ENCODE measurements around the gene DDX42.
A peak's percentile ranks its signal among the peaks of the same experiment; 100 is the strongest.

Gene DDX42, protein sequence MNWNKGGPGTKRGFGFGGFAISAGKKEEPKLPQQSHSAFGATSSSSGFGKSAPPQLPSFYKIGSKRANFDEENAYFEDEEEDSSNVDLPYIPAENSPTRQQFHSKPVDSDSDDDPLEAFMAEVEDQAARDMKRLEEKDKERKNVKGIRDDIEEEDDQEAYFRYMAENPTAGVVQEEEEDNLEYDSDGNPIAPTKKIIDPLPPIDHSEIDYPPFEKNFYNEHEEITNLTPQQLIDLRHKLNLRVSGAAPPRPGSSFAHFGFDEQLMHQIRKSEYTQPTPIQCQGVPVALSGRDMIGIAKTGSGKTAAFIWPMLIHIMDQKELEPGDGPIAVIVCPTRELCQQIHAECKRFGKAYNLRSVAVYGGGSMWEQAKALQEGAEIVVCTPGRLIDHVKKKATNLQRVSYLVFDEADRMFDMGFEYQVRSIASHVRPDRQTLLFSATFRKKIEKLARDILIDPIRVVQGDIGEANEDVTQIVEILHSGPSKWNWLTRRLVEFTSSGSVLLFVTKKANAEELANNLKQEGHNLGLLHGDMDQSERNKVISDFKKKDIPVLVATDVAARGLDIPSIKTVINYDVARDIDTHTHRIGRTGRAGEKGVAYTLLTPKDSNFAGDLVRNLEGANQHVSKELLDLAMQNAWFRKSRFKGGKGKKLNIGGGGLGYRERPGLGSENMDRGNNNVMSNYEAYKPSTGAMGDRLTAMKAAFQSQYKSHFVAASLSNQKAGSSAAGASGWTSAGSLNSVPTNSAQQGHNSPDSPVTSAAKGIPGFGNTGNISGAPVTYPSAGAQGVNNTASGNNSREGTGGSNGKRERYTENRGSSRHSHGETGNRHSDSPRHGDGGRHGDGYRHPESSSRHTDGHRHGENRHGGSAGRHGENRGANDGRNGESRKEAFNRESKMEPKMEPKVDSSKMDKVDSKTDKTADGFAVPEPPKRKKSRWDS

DNA sequence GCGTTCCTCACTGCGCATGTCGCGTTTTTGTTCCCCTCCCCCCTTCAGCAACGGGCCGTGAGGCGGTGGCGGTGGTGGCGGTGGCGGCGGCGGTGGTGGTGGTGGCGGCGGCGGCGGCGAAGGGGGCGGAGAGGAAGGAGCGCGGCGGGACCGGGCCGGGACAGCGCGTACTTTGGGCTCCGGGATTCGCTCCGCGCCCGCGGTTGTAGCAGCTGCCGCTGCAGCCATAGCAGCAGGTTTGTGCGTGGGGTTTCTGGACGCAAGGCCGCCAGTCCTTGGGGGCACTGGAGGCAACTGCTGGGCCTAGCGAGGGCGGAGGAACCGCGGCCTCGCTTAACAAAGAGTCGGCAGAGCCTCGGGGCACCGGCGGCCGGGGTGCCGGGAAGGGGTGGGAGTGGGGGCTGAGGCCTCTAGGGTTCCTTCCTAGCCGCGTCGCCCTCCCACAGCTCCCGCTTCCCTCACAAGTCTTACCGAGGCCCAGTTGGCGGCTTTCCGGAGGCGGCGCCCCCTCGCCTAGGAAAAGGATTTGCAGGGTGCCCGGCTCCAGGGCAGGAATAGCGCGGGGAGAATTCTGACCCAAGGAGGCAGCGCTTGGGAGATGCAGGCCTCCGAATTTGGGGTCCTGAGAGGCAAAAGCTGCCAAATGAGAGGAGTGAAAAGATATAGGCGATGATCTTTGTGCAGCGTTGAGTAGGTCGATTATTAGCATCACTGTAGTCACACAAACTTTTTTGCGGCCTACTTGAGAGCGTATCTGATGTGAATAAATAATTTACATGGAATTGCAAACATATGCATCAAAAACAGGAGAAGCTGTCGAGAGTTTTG is at the start of gene DDX42:
Gene DDX42, plus strand, starts transcription at position 30 of the 828 bp plus-strand sequence. CDS start 12,880 bp downstream, outside the sequence.
- DNase-seq = peak; percentile 52 to 62

DNA sequence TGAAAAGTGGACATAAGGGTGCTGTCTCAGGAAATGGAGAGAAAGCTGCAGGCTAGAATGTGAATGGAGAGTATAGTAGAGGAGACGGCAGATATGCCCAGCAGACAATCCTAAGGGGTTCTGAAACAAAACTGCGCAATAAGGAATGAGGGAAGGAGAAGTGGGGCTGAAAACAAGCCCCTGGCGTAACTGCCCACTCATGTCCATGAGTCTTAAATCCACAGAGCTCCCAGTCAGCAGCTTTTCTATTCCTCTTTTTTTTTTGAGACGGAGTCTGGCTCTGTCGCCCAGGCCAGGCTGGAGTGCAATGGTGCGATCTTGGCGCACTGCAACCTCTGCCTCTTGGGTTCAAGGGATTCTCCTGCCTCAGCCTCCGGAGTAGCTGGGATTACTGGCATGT is 38.3 kb upstream of the DDX42 start:
- no peak for DNase-seq

DNA sequence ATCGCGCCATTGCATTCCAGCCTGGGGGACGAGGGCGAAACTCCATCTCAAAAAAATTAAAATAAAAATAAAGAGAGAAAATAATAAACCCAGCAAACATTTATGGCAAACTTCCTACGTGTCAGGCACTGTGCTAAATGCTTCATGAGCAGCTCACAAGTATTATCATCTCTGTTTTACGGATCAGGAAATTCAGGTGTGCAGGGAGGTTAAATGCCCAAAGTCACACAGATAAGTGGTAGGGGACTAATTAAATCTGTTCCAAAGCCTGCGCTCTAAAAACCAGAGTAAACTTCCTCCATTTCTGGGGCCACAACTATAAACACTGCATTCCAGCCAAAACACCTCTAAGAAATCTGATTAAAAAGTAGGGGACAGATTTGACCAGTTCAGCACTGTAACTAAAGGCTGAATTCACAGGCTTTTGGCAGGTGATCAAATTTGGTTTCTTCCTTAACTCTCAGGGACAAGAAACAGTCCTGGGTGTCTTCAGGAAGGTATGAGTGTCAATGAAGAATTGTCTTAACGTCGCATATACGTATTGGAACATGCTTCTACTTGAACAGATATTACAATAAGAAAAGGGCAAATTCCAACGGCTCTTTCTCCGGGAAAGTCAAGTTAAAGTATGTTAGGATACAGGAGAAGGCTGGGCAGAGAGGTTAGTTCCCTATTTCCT is 33.4 kb upstream of the DDX42 start:
- peak in 1 of 2 experiments; percentile 68 for DNase-seq

DNA sequence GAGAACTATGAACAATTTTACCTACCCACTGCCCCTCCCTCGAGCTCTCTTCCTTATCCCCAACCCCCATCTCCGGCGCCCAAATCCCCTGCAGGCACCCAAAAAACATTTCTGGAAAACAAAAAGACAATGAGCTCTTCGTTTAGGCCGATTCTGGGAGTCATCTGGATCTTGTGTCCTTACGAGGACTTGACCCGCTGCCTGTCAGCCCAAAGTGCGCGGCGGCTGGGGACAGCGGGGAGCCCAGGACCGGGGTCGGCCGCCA is 32.9 kb upstream of the DDX42 start:
- DNase-seq = peak in 1 of 2 experiments; percentile 65

DNA sequence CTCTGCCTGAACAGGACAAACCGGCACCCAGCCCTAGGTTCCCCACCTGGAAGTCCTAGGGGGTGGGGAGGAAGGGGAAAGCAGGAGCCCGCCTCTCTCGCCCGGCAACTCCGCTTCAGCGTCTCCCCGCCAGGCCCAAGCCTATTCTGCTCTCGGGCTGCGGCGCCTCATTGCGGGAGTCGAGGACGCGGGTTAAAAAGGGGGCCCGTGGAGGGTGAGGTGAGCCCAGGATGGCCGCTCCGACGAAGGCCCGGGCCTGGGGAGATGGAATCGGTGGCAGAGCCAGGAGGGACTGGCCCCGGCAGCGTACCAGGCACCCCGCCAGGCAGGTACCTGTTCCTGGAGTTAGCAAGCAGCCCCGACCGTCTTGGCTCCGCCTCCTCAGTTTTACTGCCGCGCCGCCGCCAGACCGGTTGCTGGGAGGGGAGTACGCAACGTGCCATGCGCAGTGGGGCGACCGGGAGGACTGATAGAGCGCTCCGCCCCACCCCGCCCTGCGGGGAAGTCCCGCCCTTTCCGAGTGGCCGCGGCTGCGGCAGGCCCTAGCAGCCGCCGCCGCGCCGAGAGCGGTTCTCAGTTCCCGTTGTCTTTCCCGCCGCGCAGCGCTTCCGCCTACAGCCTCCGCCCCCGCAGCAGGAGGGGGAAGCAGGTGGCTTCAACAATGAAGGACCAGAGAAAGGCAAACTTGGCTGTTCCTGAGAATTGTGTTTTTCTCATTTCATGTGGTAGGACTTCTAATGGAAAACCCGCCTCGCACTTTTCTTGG is 32.4 kb upstream of the DDX42 start, which contains the start of gene STRADA:
Gene STRADA, minus strand, starts transcription at position 392 of the 766 bp plus-strand sequence. CDS start 13,430 bp downstream, outside the sequence.
- peak; percentile 99 to 100 for DNase-seq

DNA sequence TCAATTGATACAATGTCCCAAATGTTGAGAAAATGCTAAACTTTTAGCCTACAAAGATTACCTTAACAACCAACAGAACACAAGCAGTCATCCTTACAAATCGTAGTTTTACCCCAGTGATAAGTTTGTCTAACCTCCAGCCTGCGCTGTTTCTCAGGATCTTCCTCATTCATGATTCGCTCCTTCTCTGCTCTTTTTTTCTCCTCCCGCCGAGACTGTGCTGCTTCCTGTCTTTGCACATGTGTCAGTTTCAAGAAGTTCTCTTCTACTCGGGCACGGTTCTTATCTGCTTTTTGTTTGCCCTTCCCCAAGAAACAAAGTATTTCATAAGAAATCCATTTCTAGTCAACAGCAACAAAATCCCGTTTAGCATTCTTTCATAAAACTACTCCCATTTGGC is 22.2 kb upstream of the DDX42 start:
- DNase-seq = peak; percentile 92 to 96

DNA sequence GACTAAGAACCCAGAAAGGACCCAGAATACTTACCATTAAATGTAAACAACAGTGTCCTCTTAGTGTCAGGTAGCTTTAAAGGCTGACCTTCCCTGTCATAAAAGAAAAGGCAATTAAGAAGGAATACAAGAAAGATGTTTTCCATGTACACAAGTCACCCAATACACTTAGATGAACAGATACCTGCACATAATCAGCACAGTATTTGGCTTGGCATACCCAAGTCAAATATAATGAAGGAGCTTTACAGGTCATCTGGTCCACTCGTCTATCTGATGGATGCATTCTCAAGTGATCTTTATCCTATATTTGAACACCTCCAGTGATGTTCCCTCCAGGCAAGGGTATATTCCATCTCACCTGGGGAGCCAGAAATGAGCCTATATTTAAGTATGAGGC is 21.3 kb upstream of the DDX42 start:
- no peak for DNase-seq

DNA sequence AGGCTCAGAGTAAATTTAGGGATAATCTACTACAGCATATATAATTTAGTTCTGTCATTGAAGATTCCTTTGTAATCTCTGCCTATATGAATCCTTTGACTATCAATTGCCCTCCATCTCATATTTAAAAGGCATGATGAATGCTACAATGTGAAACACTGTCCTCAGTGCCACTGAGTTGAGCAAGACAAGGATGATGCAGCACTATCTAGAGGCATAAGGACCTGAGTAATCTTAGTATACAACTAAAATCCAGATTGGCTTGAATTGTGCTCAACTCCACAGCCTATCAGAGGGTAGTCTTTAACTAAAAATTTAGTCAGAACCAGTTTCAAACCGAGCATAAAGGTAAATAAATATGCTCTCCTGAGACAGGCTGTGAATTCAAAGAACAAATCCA is 20.8 kb upstream of the DDX42 start:
- no peak for DNase-seq

DNA sequence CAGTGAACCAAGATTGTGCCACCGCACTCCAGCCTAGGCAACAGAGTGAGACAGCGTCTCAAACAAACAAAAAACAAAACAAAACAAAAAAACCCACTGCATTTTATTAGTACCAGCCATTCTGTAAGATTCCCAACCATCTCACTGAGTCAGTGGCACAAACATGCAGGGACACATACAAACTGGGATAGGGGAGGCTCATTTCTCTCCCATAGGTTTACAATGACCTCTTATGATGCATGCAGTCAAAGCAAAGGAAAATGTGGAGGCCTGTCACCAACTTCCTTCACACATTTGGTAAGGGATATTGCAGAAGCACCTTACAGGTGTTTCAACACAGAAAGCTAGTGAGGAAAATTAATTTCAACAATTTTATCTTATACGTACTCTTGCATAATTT is 19.9 kb upstream of the DDX42 start:
- no peak for DNase-seq

DNA sequence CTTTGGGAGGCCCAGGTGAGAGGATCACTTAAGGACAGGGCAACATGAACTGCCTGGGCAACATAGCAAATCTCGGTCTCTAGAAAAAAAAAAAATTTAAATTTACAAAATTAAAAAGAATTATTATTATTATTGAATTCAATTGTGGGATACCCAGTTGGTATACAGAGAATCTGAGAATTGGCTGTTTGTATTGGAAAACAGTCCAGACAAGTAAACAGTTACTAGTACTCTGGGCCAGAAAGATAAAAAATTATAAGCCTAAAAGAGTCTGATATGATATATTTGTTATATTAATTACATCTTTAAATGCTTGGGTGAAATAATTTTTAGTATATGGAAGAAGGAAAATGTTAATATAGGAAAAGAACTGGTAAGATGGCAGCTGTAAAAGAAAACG is 15.5 kb upstream of the DDX42 start:
- DNase-seq = no peak

DNA sequence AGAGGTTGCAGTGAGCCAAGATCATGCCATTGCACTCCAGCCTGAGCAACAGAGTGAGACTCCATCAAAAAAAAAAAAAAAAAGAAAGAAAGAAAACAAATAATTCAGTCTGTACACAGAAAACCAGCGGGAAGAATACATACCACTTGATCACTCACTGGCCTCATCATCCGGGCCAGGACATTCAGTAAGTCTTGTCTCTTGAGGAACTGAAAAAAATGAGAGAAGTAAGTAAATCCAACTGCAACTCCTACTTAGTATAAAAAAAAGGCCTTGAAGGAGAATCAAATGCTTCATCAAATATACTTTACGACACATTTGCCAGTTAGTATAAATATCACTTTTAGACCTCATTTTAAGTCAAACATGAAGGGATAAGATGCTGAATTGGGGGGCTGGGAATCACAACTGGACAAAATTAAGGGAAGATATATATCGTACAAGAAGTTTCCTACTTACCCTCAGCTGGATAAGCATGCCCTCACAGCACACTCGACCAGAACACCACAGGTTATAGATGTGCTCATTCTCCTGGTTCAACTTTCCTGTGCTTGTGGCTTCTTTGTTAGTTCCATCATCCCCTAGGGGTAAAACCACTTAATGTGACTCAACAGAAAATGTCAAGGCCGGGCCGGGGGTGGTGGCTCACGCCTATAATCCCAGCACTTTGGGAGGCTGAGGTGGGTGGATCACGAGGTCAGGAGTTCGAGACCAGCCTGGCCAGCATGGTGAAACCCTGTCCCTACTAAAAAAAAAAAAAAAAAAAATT is 13.0 kb upstream of the DDX42 start:
- no peak for DNase-seq

DNA sequence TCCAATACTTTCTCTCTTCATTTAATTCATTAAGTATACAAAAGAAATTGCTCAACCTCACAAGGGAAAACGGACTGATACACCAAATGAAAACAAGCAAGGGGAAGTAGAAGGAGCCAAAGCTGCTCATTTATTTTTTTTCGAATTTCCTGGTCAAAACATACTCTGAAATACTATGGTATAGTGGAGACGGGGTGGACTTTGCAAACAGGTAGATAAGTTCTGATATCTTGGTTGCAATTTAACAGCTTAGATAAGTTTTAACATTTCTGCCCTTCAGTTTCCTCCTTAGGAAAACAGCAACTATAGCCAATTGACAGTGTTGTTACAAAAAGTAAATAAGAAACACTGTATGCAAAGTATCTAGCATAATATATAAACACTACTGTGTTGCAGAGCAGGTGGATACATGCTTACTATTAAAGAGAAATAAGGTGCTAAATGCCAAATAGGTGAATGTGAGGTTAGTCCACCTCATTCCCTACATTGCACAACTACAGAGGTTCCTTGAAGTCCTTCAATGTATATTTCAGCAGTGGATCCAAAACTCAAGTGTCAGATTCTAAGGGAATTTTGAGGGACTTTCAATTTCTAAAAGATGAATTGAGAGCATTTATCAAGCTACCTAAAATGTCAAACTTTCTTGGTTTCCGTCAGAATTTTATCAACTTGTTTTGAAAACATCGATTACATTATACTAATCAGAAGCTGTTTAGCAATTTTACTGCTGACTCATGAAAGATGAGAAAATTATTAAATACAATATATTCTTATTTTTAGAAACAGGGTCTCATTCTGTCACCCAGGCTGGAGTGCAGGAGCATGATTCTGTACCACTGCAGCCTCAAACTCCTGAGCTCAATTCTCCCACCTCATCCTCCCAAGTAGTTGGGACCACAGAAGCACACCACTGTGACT is 11.6 kb upstream of the DDX42 start:
- DNase-seq = peak in 1 of 2 experiments; percentile 14

DNA sequence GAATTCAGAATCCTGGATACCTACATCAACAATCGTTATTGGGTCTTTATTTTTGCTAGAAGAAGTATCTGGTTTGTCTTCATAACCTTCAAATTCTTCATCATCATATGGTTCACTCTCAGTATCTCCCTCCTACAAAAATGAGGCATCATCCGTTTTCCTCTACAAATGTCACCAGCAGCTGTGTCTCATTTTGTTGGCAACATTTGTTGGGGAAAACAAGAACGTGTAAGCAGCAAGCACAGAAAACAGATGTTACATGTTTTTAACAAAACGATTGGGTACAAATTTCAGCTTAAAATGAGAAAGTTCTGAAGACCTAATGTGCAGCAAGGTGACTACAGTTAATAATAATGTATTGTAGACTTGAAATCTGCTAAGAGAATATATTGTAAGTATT is 9.3 kb upstream of the DDX42 start:
- no peak for DNase-seq

DNA sequence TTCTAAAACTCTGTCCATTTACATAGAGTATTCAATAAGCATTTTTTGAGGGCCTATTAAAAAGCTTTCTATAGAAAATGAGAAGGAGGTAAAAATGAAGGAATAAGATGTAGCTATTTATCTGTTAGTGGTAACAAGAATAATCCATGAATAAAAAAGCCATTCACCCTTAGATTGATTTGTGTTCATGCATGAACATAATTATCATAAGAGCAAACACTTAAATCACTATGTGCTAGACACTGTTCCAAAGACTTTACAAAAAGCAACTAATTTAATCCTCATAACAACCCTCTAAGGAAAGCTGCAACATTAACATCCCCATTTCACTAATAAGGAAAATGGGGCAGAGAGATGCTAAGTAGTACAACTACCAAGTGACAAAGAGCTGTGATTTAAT is 7.2 kb upstream of the DDX42 start:
- DNase-seq = no peak

DNA sequence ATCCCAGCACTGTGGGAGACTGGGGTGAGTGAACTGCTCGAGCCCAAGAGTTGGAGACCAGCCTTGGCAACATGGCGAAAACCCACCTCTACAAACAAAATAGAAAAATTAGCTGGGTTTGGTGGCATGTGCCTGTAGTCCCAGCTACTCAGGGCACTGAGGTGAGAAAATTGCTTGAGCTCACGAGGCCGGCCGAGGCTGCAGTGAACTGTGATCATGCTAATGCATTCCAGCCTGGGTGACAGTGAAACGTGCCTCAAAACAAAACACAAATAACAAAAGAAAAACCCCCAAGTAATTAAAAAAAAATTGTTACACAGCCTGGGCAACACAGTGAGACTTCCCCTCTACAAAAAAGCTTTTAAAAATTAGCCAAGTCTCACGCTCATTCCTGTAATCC is 5.5 kb upstream of the DDX42 start:
- no peak for DNase-seq

DNA sequence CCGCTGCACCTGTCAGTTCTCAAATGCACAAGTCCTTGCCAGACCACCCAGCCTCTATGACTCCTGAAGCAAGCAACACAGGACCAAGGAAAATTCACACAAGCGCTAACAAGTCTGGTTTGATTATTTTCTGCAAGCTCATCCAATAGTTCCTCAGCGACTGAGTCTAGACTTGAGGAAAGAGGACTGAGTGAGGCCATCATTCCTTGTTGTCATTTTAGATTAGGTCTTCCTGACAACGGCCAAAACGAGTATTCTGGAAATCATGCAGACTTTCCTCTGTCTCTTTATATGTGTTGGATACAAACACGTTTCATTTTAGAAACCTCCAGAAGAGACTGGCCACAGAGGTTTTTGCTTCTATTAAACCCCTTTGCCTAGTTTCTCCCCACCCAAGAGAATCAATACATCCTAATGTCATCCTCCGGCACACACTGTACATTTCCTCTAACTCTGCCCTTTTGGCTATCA is 1.1 kb upstream of the DDX42 start:
- DNase-seq = peak; percentile 30 to 60

DNA sequence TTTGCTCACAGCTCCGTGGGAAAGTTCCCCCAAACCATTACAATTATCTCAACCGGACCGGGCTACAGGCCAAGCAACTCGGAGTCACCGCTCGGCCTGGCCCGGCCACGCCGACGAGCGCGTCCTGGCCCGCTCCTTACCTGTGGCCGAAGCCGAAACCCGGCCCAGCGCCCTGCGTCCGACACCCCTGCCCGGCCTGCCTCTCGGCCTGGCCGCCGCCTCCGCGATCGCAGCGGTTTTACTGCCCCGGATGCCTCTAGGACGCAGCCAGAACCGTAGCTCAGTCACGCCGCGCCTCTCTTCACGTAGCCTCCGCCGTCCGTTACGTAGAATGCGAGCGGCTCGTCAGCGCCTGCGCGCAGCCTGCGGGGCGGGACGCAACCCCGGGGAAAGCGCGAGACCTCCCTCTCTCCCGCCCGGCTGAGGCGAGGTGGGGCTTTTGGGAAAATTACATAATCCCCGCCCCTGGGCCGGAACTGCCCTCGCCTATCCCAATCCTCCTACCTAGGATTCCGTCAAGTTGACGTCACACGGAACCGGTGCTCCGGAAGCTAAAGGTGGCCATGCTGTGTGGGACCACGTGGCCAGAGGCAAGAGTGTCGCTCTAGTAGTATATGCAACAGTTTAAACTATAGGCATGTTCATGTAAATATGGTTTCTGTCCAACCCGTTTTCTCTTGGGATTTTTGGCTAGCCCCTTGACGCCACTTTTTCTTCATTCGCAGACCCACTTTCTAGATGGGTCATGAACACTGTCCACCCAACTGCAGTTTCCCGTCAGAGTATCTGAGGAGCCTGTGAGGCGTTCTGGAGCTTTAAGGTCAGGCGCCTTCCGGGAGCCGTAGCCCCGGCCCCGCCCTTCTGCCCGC is 464 bp upstream of the DDX42 start, which contains the start of gene CCDC47:
Gene CCDC47, minus strand, starts transcription at position 326 of the 869 bp plus-strand sequence. CDS start 7,422 bp downstream, outside the sequence.
- DNase-seq = peak; percentile 99

DNA sequence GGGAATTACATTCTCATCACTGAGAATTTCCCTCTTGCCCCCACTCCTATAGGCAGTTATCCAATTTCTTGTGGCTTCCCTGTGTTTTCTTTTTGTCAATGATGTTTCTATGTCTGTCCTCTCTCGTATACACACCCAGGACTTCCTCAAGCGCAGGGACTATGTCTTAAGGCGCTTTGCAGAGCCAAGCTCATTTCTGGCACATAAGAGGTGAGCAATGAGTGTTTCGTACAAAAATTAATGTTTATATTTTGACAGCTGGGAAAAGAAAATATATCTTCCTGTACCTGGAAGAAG is 947 bp downstream of the DDX42 start:
- peak; percentile 62 to 74 for DNase-seq

DNA sequence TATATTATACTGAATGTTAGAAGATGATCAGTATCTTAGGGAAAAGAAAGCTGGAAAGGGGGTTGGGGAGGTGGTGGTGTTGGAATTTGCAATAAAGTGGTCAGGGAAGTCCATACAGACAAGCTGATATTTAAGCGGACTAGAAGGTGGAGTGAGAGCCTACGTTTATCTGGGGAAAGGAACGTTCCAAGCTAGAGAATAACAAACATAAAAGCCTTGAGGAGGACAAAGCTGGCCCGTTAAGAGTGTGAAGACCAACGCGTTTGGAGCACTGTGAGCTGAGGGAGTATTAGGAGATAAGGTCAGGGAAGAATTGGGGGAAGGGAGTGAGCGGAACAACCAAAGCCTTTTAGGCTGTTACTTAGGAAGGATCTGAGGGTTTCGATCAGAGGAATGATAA is 1.4 kb downstream of the DDX42 start:
- peak; percentile 37 to 68 for DNase-seq
